K562 (cell line): Measurements from ENCODE around the gene FAM193A. TPM values are rescaled to one million over a fixed set of nuclear protein-coding genes. Genes with fewer than 3 reads are reported as not detected.

Source experiments
- ARHGAP35 ChIP-seq: fragments of 450-650 bp; IDR thresholded peaks from 2 replicates; pipeline ENCODE4 v1.6.1; 2018; ENCODE audit not compliant: partially characterized antibody
- CHD2 ChIP-seq: IDR thresholded peaks from 2 replicates; pipeline ENCODE4 v1.6.1; 2011; ENCODE audit warnings: low read depth, low read length
- DNMT1 ChIP-seq: fragments of 450-650 bp; IDR thresholded peaks from 2 replicates; pipeline ENCODE4 v1.6.1; 2016; ENCODE audit warnings: antibody characterized with exemption, mild to moderate bottlenecking
- ERF ChIP-seq: fragments of 450-650 bp; formaldehyde crosslinking; IDR thresholded peaks from 2 replicates; pipeline ENCODE4 v1.4.0; 2020; ENCODE audit warnings: mild to moderate bottlenecking, mixed read lengths
- KDM2B ChIP-seq: fragments of 250-450 bp; sonication (Bioruptor Pico); IDR thresholded peaks from 2 replicates; pipeline ENCODE4 v1.8.0; 2021; ENCODE audit warnings: mild to moderate bottlenecking, moderate library complexity
- NR3C1 ChIP-seq: sonication (generic); formaldehyde crosslinking; IDR thresholded peaks from 2 replicates; pipeline ENCODE4 v1.8.1; 2022; ENCODE audit warnings: missing genetic modification reagents
- POLR2AphosphoS2 ChIP-seq: IDR thresholded peaks from 2 replicates; pipeline ENCODE4 v1.6.1; 2012; ENCODE audit warnings: low read length, improper control_type of control experiment
- PRMT5 ChIP-seq: sonication (generic); formaldehyde crosslinking; IDR thresholded peaks from 2 replicates; pipeline ENCODE4 v1.5.0; 2020; ENCODE audit warnings: missing genetic modification reagents
- RBBP5 ChIP-seq: fragments of 200-600 bp; sonication (generic); IDR thresholded peaks from 2 replicates; pipeline ENCODE4 v1.6.1; 2012; ENCODE audit warnings: borderline replicate concordance, mild to moderate bottlenecking, low read length, control low read depth, inconsistent platforms; ENCODE audit not compliant: insufficient read depth, poor library complexity, severe bottlenecking
- SAFB2 ChIP-seq: fragments of 200-400 bp; formaldehyde crosslinking; IDR thresholded peaks from 2 replicates; pipeline ENCODE4 v1.6.1; 2018; ENCODE audit warnings: borderline replicate concordance, low read length, low read depth, moderate library complexity; ENCODE audit not compliant: severe bottlenecking
- SP1 ChIP-seq: sonication (generic); formaldehyde crosslinking; IDR thresholded peaks from 2 replicates; pipeline ENCODE4 v1.8.1; 2022; ENCODE audit warnings: mild to moderate bottlenecking, missing genetic modification reagents
- SP2 ChIP-seq: IDR thresholded peaks from 2 replicates; pipeline ENCODE4 v1.6.1; 2011; ENCODE audit warnings: mild to moderate bottlenecking, low read depth, low read length, moderate library complexity; ENCODE audit not compliant: poor library complexity, severe bottlenecking; ENCODE audit errors: extremely low read depth
- TRIM24 ChIP-seq, 2 experiments: fragments of 450-650 bp; IDR thresholded peaks; 2 replicates each; pipeline ENCODE4 v1.6.1; 2016
- U2AF1 ChIP-seq: fragments of 200-400 bp; formaldehyde crosslinking; optimal IDR thresholded peaks from 2 replicates; pipeline ENCODE3; 2017; ENCODE audit warnings: mild to moderate bottlenecking, low read depth, low read length, moderate library complexity
- XRCC5 ChIP-seq: fragments of 200-400 bp; formaldehyde crosslinking; IDR thresholded peaks from 2 replicates; pipeline ENCODE4 v1.6.1; 2017; ENCODE audit warnings: low read depth, mild to moderate bottlenecking, low read length
- ZFP1 ChIP-seq: fragments of 450-650 bp; formaldehyde crosslinking; IDR thresholded peaks from 2 replicates; pipeline ENCODE4 v1.4.0; 2020; ENCODE audit warnings: mild to moderate bottlenecking, mixed read lengths
- ZFPM2 ChIP-seq: fragments of 250-450 bp; sonication (Bioruptor Pico); IDR thresholded peaks from 2 replicates; pipeline ENCODE4 v1.5.1; 2022; ENCODE audit warnings: mild to moderate bottlenecking
- ZNF589 ChIP-seq: fragments of 200-800 bp; sonication (Bioruptor generic); IDR thresholded peaks from 2 replicates; pipeline ENCODE4 v1.6.1; 2016; ENCODE audit warnings: low read depth, missing genetic modification characterization, missing compliant biosample characterization
- ZNF764 ChIP-seq: fragments of 250-450 bp; sonication (Bioruptor Pico); IDR thresholded peaks from 2 replicates; pipeline ENCODE4 v1.4.0; 2020; ENCODE audit warnings: low read depth, mild to moderate bottlenecking, moderate library complexity
- polyA plus RNA-seq, 8 experiments: library from polyadenylated mRNA; depleted of rRNA in 4 of 8; stranded (reverse) in 5 of 8; unstranded in 3 of 8; fragments of >200 nt; fragmentation: Nextera tagmentation in 2 of 8; fragmentation: Illumina TruSeq in 1 of 8; extraction: Ambion mirVana in 2 of 8; extraction: Trizol in 1 of 8; gene quantifications; 2 replicates each; pipeline versions ENCODE4 v1.2.1 to v1.2.3, GENCODE V29; 2011 to 2014; ENCODE audit warnings: inconsistent platforms in 1 of 8, missing spikeins in 1 of 8
- total RNA-seq, 7 experiments: library from RNA; depleted of rRNA in 6 of 7; stranded (reverse); fragments of >200 nt in 6 of 7; fragmentation: Illumina TruSeq in 2 of 7; extraction: Trizol in 2 of 7; gene quantifications; 2 replicates each; pipeline versions ENCODE4 v1.2.1 to v1.2.3, GENCODE V29; 2011 to 2021; ENCODE audit warnings: low replicate concordance in 1 of 7
- TF ChIP-seq, protein P1 (sequence below), 2 experiments: fragments of 450-650 bp; IDR thresholded peaks; 2 replicates each; pipeline ENCODE4 v1.6.1; 2016
- TF ChIP-seq, protein P2 (sequence below): fragments of 250-450 bp; sonication (Bioruptor Pico); IDR thresholded peaks from 2 replicates; pipeline ENCODE4 v1.5.1; 2021; ENCODE audit warnings: mild to moderate bottlenecking
- TF ChIP-seq, protein P3 (sequence below): fragments of 250-450 bp; sonication (Bioruptor Pico); IDR thresholded peaks from 2 replicates; pipeline ENCODE4 v1.4.0; 2020
- TF ChIP-seq, protein P4 (sequence below): fragments of 450-650 bp; IDR thresholded peaks from 2 replicates; pipeline ENCODE4 v1.6.1; 2017; ENCODE audit warnings: antibody characterized with exemption

Gene FAM193A
- total and polyA plus RNA-seq, 9 of the 15 experiments (the other 6 are each of a cell fraction or from before 2014, with no cell fraction given) = 0.46 to 24.6 (median 9.6) TPM

DNA sequence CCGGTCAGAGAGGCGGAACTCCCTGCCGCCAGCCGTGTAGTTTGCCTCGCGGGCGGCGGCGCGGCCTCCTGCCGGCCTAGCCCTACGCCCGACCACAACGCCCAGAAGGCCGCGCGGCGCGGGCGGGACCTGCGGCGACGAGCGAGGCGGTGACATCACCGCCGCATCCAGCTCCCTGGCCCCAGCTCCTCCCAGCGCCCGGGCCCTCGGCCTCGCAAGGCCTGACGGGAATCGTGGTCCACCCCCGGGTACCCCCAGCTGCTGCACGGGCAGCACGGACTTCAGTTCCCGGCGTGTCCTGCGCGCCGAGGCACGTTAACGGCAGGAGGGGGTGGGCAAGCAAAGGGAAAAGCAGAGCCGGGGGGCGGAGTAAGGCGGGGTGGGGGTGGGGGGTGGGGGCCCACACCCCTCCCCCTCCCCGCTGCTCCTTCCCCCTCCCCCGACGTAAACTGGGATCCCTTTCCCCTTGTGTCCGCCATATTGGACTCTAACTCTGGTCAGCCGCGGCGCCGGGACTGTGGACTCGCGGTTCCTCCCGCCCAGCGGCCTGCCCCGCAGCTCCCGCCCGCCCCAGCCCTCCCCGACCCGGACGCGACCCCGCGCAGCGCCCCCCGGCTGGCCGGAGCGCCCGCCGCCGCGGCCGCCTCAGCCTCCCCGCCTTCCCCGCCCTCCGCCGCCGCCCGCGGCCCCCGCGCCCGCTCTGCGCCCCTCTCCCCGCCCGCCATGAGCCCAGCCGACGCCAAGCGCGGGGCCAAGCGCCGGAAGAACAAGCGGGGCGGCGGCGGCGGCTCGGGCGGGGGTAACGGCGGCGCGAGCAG, at the start of gene FAM193A (continued):
- no peak for TF ChIP-seq ARHGAP35
- TF ChIP-seq NR3C1 (CRISPR knock-in tag) = no peak
- no peak for TF ChIP-seq SP2
- TF ChIP-seq KDM2B (CRISPR knock-in tag) = no peak
- TF ChIP-seq, protein P1, sequence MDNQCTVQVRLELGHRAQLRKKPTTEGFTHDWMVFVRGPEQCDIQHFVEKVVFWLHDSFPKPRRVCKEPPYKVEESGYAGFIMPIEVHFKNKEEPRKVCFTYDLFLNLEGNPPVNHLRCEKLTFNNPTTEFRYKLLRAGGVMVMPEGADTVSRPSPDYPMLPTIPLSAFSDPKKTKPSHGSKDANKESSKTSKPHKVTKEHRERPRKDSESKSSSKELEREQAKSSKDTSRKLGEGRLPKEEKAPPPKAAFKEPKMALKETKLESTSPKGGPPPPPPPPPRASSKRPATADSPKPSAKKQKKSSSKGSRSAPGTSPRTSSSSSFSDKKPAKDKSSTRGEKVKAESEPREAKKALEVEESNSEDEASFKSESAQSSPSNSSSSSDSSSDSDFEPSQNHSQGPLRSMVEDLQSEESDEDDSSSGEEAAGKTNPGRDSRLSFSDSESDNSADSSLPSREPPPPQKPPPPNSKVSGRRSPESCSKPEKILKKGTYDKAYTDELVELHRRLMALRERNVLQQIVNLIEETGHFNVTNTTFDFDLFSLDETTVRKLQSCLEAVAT (IDR thresholded peaks at IDR 0.05) = no peak
- TF ChIP-seq, protein P2, sequence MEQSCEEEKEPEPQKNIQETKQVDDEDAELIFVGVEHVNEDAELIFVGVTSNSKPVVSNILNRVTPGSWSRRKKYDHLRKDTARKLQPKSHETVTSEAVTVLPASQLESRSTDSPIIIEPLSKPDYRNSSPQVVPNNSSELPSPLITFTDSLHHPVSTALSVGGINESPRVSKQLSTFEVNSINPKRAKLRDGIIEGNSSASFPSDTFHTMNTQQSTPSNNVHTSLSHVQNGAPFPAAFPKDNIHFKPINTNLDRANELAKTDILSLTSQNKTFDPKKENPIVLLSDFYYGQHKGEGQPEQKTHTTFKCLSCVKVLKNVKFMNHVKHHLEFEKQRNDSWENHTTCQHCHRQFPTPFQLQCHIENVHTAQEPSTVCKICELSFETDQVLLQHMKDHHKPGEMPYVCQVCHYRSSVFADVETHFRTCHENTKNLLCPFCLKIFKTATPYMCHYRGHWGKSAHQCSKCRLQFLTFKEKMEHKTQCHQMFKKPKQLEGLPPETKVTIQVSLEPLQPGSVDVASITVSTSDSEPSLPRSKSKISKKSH (CRISPR knock-in tag) = no peak
- TF ChIP-seq ZNF589 (CRISPR knock-in tag) = no peak
- no peak for TF ChIP-seq TRIM24 (IDR thresholded peaks at IDR 0.05)
- no peak for TF ChIP-seq ZFP1 (CRISPR knock-in tag)
- TF ChIP-seq POLR2AphosphoS2 = no peak
- no peak for TF ChIP-seq DNMT1
- TF ChIP-seq PRMT5 (CRISPR knock-in tag) = no peak
- 0 out of 2 replicates have a peak, but pooled peaks have one; percentile 44 for TF ChIP-seq XRCC5
- peak; percentile 18; the same call in 1 of the 2 replicates for TF ChIP-seq CHD2
- TF ChIP-seq, protein P3, sequence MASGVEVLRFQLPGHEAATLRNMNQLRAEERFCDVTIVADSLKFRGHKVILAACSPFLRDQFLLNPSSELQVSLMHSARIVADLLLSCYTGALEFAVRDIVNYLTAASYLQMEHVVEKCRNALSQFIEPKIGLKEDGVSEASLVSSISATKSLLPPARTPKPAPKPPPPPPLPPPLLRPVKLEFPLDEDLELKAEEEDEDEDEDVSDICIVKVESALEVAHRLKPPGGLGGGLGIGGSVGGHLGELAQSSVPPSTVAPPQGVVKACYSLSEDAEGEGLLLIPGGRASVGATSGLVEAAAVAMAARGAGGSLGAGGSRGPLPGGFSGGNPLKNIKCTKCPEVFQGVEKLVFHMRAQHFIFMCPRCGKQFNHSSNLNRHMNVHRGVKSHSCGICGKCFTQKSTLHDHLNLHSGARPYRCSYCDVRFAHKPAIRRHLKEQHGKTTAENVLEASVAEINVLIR = peak; percentile 59
- no peak for TF ChIP-seq SAFB2
- no peak for TF ChIP-seq ZNF764
- TF ChIP-seq U2AF1 = no peak
- TF ChIP-seq RBBP5 = peak; percentile 22
- no peak for TF ChIP-seq ZFPM2 (CRISPR knock-in tag)
- no peak for TF ChIP-seq ERF (CRISPR knock-in tag)
- peak; percentile 80; the same call in 1 of the 2 replicates for TF ChIP-seq SP1 (CRISPR knock-in tag)
- TF ChIP-seq, protein P4, sequence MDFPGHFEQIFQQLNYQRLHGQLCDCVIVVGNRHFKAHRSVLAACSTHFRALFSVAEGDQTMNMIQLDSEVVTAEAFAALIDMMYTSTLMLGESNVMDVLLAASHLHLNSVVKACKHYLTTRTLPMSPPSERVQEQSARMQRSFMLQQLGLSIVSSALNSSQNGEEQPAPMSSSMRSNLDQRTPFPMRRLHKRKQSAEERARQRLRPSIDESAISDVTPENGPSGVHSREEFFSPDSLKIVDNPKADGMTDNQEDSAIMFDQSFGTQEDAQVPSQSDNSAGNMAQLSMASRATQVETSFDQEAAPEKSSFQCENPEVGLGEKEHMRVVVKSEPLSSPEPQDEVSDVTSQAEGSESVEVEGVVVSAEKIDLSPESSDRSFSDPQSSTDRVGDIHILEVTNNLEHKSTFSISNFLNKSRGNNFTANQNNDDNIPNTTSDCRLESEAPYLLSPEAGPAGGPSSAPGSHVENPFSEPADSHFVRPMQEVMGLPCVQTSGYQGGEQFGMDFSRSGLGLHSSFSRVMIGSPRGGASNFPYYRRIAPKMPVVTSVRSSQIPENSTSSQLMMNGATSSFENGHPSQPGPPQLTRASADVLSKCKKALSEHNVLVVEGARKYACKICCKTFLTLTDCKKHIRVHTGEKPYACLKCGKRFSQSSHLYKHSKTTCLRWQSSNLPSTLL = no peak
